K562 (cell line): ENCODE results near the gene MMP21. TPM values are rescaled to one million over a fixed set of nuclear protein-coding genes. Genes with fewer than 3 reads are reported as not detected.

Experiments
- ATAC-seq: fragments of 200-7000 bp; cut with Tn5 transposase; 3 replicates; pipeline ENCODE4 v1.9.1; 2020; ENCODE audit warnings: moderate library complexity
- BruUV-seq: library from RNA; stranded (reverse); fragments of 400-500 nt; replicated peaks from 2 replicates; lab custom pipeline; 2021; lab: Mats Ljungman, UMichigan
- CTCF ChIA-PET: fragments of 300-600 bp; formaldehyde crosslinking; extraction: SDS; loops from one replicate; lab custom pipeline; 2021; ENCODE audit warnings: low intra/inter-chr PET ratio; lab: Yijun Ruan, JAX
- POLR2A ChIA-PET: fragments of 300-600, 350-650 bp; sonication (Branson Sonifier 250); formaldehyde crosslinking; extraction: SDS; loops from one replicate; lab custom pipeline; 2021; ENCODE audit warnings: antibody characterized with exemption, inconsistent platforms; lab: Yijun Ruan, JAX
- DNase-seq, 4 experiments: peaks; one replicate each; pipeline versions ENCODE4 v3.0.0 to v3.0.0-alpha.2; 2011 to 2018; ENCODE audit warnings: low spot score in 3 of 4, mixed read lengths in 3 of 4; ENCODE audit errors: extremely low read depth in 1 of 4
- FAIRE-seq: peaks from 2 replicates; lab custom pipeline; 2011; peaks lifted over from hg19 to GRCh38; lab: Jason Lieb, UNC
- H2AFZ ChIP-seq: 2 replicates; pipeline ENCODE4 v1.6.0; 2011; ENCODE audit warnings: low read depth, low read length, control low read depth, inconsistent platforms
- H3K27ac ChIP-seq: fragments of 200-600 bp; 3 replicates; pipeline ENCODE4 v1.8.0; 2011; ENCODE audit warnings: low read depth, mild to moderate bottlenecking, control low read depth, inconsistent platforms, low read length, moderate library complexity, mixed read lengths; ENCODE audit errors: extremely low read depth
- H3K27me3 ChIP-seq, 2 experiments: fragments of 300-600 bp in 1 of 2; 2 replicates in 1 of 2; 3 replicates in 1 of 2; pipeline versions ENCODE4 v1.6.0 to v1.8.0; 2011; ENCODE audit warnings: inconsistent platforms in 2 of 2, low read length in 2 of 2, mild to moderate bottlenecking in 1 of 2, mixed read lengths in 1 of 2, moderate library complexity in 1 of 2; ENCODE audit not compliant: control insufficient read depth in 2 of 2, insufficient read depth in 2 of 2
- H3K36me3 ChIP-seq: fragments of 300-600 bp; 3 replicates; pipeline ENCODE4 v1.8.0; 2011; ENCODE audit warnings: mild to moderate bottlenecking, low read length, inconsistent platforms; ENCODE audit not compliant: control insufficient read depth, insufficient read depth
- H3K4me1 ChIP-seq, 2 experiments: fragments of 200-600 bp in 1 of 2; replicated peaks in 1 of 2; 2 replicates in 1 of 2; 3 replicates in 1 of 2; pipeline versions ENCODE4 v1.5.1 to v1.8.0; 2011; ENCODE audit warnings: inconsistent platforms in 2 of 2, low read length in 2 of 2, mild to moderate bottlenecking in 1 of 2, mixed read lengths in 1 of 2, moderate library complexity in 1 of 2; ENCODE audit not compliant: control insufficient read depth in 2 of 2, insufficient read depth in 2 of 2
- H3K4me2 ChIP-seq: 2 replicates; pipeline ENCODE4 v1.6.1; 2011; ENCODE audit warnings: low read length, control low read depth, inconsistent platforms, mixed read lengths; ENCODE audit not compliant: insufficient read depth
- H3K4me3 ChIP-seq: fragments of 200-600 bp; sonication (generic), shearing (Covaris generic); 2 replicates; pipeline ENCODE4 v1.5.1; 2016; ENCODE audit warnings: control low read depth, inconsistent platforms
- H3K79me2 ChIP-seq: fragments of 200-600 bp; 3 replicates; pipeline ENCODE4 v1.8.0; 2011; ENCODE audit warnings: low read length, inconsistent platforms; ENCODE audit not compliant: control insufficient read depth, insufficient read depth
- H3K9ac ChIP-seq, 2 experiments: 2 replicates each; pipeline versions ENCODE4 v1.6.0 to v1.6.1; 2011; ENCODE audit warnings: low read depth in 2 of 2, low read length in 2 of 2, control low read depth in 1 of 2, inconsistent platforms in 1 of 2, mild to moderate bottlenecking in 1 of 2, mixed read lengths in 1 of 2; ENCODE audit not compliant: insufficient read depth in 1 of 2
- H3K9me1 ChIP-seq: one replicate; pipeline ENCODE4 v1.6.0; 2011; ENCODE audit warnings: inconsistent platforms, mild to moderate bottlenecking, low read length, moderate library complexity; ENCODE audit not compliant: control insufficient read depth, insufficient read depth
- H3K9me3 ChIP-seq: replicated peaks from 2 replicates; pipeline ENCODE4 v1.5.1; 2011; ENCODE audit warnings: low read depth, low read length, inconsistent platforms; ENCODE audit not compliant: control insufficient read depth, insufficient read depth
- H4K20me1 ChIP-seq: replicated peaks from 2 replicates; pipeline ENCODE4 v1.6.1; 2011; ENCODE audit warnings: low read length, inconsistent platforms, mixed read lengths; ENCODE audit not compliant: control insufficient read depth, insufficient read depth
- DMBX1 ChIP-seq: fragments of 250-450 bp; sonication (Bioruptor Pico); IDR thresholded peaks from 2 replicates; pipeline ENCODE4 v1.8.0; 2022; ENCODE audit warnings: inconsistent platforms, mild to moderate bottlenecking, moderate library complexity, borderline replicate concordance
- DNMT1 ChIP-seq: fragments of 450-650 bp; IDR thresholded peaks from 2 replicates; pipeline ENCODE4 v1.6.1; 2016; ENCODE audit warnings: antibody characterized with exemption, mild to moderate bottlenecking
- EP300 ChIP-seq: IDR thresholded peaks from 2 replicates; pipeline ENCODE4 v1.6.1; 2012; ENCODE audit warnings: low read length, improper control_type of control experiment
- GTF2A2 ChIP-seq: IDR thresholded peaks from 2 replicates; pipeline ENCODE4 v1.6.1; 2016; ENCODE audit warnings: mild to moderate bottlenecking, missing genetic modification characterization, missing compliant biosample characterization
- MXI1 ChIP-seq: IDR thresholded peaks from 2 replicates; pipeline ENCODE4 v1.6.1; 2011; ENCODE audit warnings: low read depth, mild to moderate bottlenecking, improper control_type of control experiment, low read length
- NR3C1 ChIP-seq: sonication (generic); formaldehyde crosslinking; IDR thresholded peaks from 2 replicates; pipeline ENCODE4 v1.8.1; 2022; ENCODE audit warnings: missing genetic modification reagents
- SMARCC2 ChIP-seq: fragments of 450-650 bp; IDR thresholded peaks from 2 replicates; pipeline ENCODE4 v1.6.1; 2017; ENCODE audit warnings: antibody characterized with exemption, moderate library complexity, mild to moderate bottlenecking, low read depth
- TEAD1 ChIP-seq, 2 experiments: fragments of 450-650 bp in 1 of 2; sonication (generic) in 1 of 2; formaldehyde crosslinking; IDR thresholded peaks; 2 replicates each; pipeline versions ENCODE4 v1.4.0 to v1.8.0; 2020 to 2022; ENCODE audit warnings: mild to moderate bottlenecking in 2 of 2, missing genetic modification reagents in 1 of 2
- ZNF197 ChIP-seq: fragments of 200-800 bp; sonication (Bioruptor generic); IDR thresholded peaks from 2 replicates; pipeline ENCODE4 v1.6.1; 2016; ENCODE audit warnings: low read depth, missing genetic modification characterization, missing compliant biosample characterization
- ZNF311 ChIP-seq: fragments of 250-450 bp; sonication (Bioruptor Pico); IDR thresholded peaks from 2 replicates; pipeline ENCODE4 v1.4.0; 2020; ENCODE audit warnings: mild to moderate bottlenecking, moderate library complexity
- ZNF76 ChIP-seq: fragments of 250-450 bp; sonication (Bioruptor Pico); IDR thresholded peaks from 2 replicates; pipeline ENCODE4 v1.4.0; 2020; ENCODE audit warnings: mild to moderate bottlenecking, moderate library complexity, borderline replicate concordance
- WGBS: fragments of 100-300 bp; shearing (Covaris generic); methylation state at CpG from one replicate; pipeline ENCODE4 v1.1.6; 2016; ENCODE audit warnings: low coverage, mixed read lengths; ENCODE audit not compliant: insufficient coverage; ENCODE audit errors: missing lambda C conversion rate; 5-methylcytosine and 5-hydroxymethylcytosine counted together
- in situ Hi-C: fragments of 300-500 bp; cut with MboI; formaldehyde crosslinking; loops from 4 replicates; pipeline ENCODE4 v1.15.0; 2018; ENCODE audit warnings: inconsistent platforms, mixed read lengths
- intact Hi-C: fragments of 100-400 bp; cut with micrococcal nuclease; formaldehyde crosslinking; loops from 2 replicates; pipeline ENCODE4 v1.14.2; 2022
- polyA plus RNA-seq, 8 experiments: library from polyadenylated mRNA; depleted of rRNA in 4 of 8; stranded (reverse) in 5 of 8; unstranded in 3 of 8; fragments of >200 nt; fragmentation: Nextera tagmentation in 2 of 8; fragmentation: Illumina TruSeq in 1 of 8; extraction: Ambion mirVana in 2 of 8; extraction: Trizol in 1 of 8; gene quantifications; 2 replicates each; pipeline versions ENCODE4 v1.2.1 to v1.2.3, GENCODE V29; 2011 to 2014; ENCODE audit warnings: inconsistent platforms in 1 of 8, missing spikeins in 1 of 8
- total RNA-seq, 7 experiments: library from RNA; depleted of rRNA in 6 of 7; stranded (reverse); fragments of >200 nt in 6 of 7; fragmentation: Illumina TruSeq in 2 of 7; extraction: Trizol in 2 of 7; gene quantifications; 2 replicates each; pipeline versions ENCODE4 v1.2.1 to v1.2.3, GENCODE V29; 2011 to 2021; ENCODE audit warnings: low replicate concordance in 1 of 7
- TF ChIP-seq, protein P1 (sequence below), 3 experiments: IDR thresholded peaks in 2 of 3; conservative IDR thresholded peaks in 1 of 3; 2 replicates each; pipeline ENCODE4 v1.5.1; 2011 to 2012; ENCODE audit warnings: low read length in 3 of 3, mild to moderate bottlenecking in 3 of 3, control low read depth in 2 of 3, improper control_type of control experiment in 1 of 3, inconsistent platforms in 1 of 3, low read depth in 1 of 3, mixed read lengths in 1 of 3, moderate library complexity in 1 of 3; ENCODE audit not compliant: insufficient read depth in 2 of 3
- TF ChIP-seq, protein P2 (sequence below): fragments of 200-800 bp; sonication (Bioruptor generic); IDR thresholded peaks from 2 replicates; pipeline ENCODE4 v1.6.1; 2017; ENCODE audit warnings: missing genetic modification characterization, missing compliant biosample characterization
- TF ChIP-seq, protein P3 (sequence below), 3 experiments: fragments of 200-800 bp in 1 of 3; fragments of 250-450 bp in 1 of 3; fragments of 450-650 bp in 1 of 3; sonication (Bioruptor Pico) in 1 of 3; sonication (Bioruptor generic) in 1 of 3; formaldehyde crosslinking in 1 of 3; IDR thresholded peaks; 2 replicates each; pipeline versions ENCODE4 v1.6.1 to v1.8.0; 2016 to 2022; ENCODE audit warnings: mild to moderate bottlenecking in 2 of 3, missing genetic modification characterization in 2 of 3, missing compliant biosample characterization in 1 of 3, moderate library complexity in 1 of 3
- TF ChIP-seq, protein P4 (sequence below): fragments of 450-650 bp; formaldehyde crosslinking; IDR thresholded peaks from 2 replicates; pipeline ENCODE4 v1.4.0; 2022; ENCODE audit warnings: missing genetic modification characterization

MMP21 gene
- total and polyA plus RNA-seq, 9 of the 15 experiments (the other 6 are each of a cell fraction or from before 2014, with no cell fraction given) = not detected

DNA sequence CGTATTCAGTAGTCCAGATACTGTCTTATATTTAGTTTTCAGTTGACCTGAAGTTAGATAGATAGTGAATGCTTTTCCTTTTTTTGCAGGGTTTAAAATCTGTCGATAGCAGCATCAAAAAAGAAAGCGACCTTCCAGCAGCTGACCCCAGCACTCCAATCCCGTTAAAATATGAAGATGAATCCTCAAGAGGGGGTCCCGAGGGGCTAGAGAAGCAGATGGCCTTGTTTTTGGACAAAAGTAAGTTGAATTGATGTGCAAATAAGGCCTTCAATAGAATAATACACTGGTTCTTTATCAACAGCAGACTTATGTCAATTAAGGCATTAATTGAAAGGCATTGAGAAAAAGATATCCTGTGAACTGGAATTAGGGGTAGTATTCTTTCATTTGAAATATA lies 37.4 kb downstream of the MMP21 start:
- Histone ChIP-seq H3K4me2 (no peak overlapping the region), H4K20me1 (no peaks in the 10 kb centered on the region), H3K9me1 (no peaks in the 10 kb centered on the region), H2AFZ (no peak overlapping the region), H3K27ac (no peak overlapping the region), H3K9me3 (no peaks in the 10 kb centered on the region), H3K27me3 (no peaks in the 10 kb centered on the region), H3K36me3 (peaks cover 88% of the 10 kb centered on the region), H3K9ac (no peak overlapping the region), H3K4me3 (no peak overlapping the region), H3K4me1 (no peaks in the 10 kb centered on the region), H3K79me2 (no peaks in the 10 kb centered on the region)
- ATAC-seq (no peak), FAIRE-seq (no peak), DNase-seq (no peak)
- intact Hi-C loops (no loop called here), in situ Hi-C loops (no loop called here)
- ChIA-PET CTCF (no interaction called here), POLR2A (no interaction called here)
- WGBS = 95% methylated on average over 3 of the region's 5 CpGs
- no TSS peak for BruUV-seq
- TF ChIP-seq NR3C1 = no peak
- TF ChIP-seq, protein P1, sequence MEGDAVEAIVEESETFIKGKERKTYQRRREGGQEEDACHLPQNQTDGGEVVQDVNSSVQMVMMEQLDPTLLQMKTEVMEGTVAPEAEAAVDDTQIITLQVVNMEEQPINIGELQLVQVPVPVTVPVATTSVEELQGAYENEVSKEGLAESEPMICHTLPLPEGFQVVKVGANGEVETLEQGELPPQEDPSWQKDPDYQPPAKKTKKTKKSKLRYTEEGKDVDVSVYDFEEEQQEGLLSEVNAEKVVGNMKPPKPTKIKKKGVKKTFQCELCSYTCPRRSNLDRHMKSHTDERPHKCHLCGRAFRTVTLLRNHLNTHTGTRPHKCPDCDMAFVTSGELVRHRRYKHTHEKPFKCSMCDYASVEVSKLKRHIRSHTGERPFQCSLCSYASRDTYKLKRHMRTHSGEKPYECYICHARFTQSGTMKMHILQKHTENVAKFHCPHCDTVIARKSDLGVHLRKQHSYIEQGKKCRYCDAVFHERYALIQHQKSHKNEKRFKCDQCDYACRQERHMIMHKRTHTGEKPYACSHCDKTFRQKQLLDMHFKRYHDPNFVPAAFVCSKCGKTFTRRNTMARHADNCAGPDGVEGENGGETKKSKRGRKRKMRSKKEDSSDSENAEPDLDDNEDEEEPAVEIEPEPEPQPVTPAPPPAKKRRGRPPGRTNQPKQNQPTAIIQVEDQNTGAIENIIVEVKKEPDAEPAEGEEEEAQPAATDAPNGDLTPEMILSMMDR (IDR thresholded peaks at IDR 0.05 in 2 of 3, conservative IDR thresholded peaks at IDR 0.05 in 1 of 3; ENCODE audit: insufficient read depth in 2 of 3, low read depth in 1 of 3, low read length in 3 of 3) = no peak
- no peak for TF ChIP-seq DMBX1
- TF ChIP-seq MXI1 = no peak
- TF ChIP-seq ZNF311 (CRISPR knock-in tag) = no peak
- TF ChIP-seq, protein P2, sequence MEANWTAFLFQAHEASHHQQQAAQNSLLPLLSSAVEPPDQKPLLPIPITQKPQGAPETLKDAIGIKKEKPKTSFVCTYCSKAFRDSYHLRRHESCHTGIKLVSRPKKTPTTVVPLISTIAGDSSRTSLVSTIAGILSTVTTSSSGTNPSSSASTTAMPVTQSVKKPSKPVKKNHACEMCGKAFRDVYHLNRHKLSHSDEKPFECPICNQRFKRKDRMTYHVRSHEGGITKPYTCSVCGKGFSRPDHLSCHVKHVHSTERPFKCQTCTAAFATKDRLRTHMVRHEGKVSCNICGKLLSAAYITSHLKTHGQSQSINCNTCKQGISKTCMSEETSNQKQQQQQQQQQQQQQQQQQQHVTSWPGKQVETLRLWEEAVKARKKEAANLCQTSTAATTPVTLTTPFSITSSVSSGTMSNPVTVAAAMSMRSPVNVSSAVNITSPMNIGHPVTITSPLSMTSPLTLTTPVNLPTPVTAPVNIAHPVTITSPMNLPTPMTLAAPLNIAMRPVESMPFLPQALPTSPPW (CRISPR knock-in tag) = no peak
- no peak for TF ChIP-seq GTF2A2 (tag)
- TF ChIP-seq, protein P3, sequence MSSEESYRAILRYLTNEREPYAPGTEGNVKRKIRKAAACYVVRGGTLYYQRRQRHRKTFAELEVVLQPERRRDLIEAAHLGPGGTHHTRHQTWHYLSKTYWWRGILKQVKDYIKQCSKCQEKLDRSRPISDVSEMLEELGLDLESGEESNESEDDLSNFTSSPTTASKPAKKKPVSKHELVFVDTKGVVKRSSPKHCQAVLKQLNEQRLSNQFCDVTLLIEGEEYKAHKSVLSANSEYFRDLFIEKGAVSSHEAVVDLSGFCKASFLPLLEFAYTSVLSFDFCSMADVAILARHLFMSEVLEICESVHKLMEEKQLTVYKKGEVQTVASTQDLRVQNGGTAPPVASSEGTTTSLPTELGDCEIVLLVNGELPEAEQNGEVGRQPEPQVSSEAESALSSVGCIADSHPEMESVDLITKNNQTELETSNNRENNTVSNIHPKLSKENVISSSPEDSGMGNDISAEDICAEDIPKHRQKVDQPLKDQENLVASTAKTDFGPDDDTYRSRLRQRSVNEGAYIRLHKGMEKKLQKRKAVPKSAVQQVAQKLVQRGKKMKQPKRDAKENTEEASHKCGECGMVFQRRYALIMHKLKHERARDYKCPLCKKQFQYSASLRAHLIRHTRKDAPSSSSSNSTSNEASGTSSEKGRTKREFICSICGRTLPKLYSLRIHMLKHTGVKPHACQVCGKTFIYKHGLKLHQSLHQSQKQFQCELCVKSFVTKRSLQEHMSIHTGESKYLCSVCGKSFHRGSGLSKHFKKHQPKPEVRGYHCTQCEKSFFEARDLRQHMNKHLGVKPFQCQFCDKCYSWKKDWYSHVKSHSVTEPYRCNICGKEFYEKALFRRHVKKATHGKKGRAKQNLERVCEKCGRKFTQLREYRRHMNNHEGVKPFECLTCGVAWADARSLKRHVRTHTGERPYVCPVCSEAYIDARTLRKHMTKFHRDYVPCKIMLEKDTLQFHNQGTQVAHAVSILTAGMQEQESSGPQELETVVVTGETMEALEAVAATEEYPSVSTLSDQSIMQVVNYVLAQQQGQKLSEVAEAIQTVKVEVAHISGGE (CRISPR knock-in tag; IDR thresholded peaks at IDR 0.05) = no peak
- TF ChIP-seq SMARCC2 = no peak
- TF ChIP-seq EP300 = no peak
- no peak for TF ChIP-seq ZNF197
- TF ChIP-seq TEAD1 (CRISPR knock-in tag; IDR thresholded peaks at IDR 0.05) = no peak
- TF ChIP-seq, protein P4, sequence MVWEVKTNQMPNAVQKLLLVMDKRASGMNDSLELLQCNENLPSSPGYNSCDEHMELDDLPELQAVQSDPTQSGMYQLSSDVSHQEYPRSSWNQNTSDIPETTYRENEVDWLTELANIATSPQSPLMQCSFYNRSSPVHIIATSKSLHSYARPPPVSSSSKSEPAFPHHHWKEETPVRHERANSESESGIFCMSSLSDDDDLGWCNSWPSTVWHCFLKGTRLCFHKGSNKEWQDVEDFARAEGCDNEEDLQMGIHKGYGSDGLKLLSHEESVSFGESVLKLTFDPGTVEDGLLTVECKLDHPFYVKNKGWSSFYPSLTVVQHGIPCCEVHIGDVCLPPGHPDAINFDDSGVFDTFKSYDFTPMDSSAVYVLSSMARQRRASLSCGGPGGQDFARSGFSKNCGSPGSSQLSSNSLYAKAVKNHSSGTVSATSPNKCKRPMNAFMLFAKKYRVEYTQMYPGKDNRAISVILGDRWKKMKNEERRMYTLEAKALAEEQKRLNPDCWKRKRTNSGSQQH (CRISPR knock-in tag) = no peak
- TF ChIP-seq DNMT1 = no peak
- TF ChIP-seq ZNF76 (CRISPR knock-in tag) = no peak
